Measurements from ENCODE around the gene LMLN.
"Not testable (repeated sequence)": the region's sequence is repeated elsewhere in the genome, so short reads cannot be mapped to it uniquely, and the experiment has no call there.

Gene LMLN

DNA sequence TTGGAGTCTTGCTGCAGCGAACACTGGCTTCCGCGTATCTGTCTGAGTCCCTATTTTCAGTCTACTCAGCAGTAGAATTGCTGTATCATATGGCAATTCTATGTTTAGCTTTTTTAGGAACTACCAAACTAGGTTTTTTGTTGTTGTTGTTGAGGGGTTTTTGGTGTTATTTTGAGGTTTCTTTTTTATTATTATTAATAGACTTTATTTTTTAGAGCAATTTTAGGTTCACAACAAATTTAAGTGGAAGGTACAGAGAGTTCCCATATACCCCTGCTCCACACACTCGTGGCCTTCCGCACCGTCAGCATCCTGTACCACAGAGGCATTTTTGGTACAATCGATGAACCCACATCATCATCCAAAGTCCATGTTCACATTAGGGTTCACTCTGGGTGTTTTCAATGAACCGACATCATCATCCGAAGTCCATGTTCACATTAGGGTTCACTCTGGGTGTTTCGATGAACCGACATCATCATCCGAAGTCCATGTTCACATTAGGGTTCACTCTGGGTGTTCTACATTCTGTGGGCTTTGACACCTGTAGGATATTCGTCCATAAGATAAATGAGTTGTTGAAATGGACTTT, 67.9 kb downstream of the LMLN start:
- no peak for DNase-seq

DNA sequence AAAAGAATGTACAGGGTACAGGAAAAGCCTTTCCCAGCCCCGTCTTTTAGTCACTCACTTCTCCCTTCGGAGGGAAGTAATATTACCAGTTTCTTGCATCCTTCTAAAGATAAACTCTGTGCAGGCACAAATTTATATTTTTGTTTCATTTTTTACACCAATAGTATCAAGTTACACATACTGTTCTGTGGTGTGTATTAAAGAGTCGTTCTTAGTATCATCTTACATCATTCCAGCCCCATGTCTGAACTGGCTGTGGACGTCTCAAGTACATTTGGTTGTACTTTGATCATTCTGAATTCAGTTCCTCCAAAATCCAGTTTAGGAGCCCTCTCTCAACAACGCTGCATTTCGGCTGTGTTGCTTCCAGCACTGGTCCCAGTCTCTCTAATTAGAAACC, 68.7 kb downstream of the LMLN start:
- no peak for DNase-seq

DNA sequence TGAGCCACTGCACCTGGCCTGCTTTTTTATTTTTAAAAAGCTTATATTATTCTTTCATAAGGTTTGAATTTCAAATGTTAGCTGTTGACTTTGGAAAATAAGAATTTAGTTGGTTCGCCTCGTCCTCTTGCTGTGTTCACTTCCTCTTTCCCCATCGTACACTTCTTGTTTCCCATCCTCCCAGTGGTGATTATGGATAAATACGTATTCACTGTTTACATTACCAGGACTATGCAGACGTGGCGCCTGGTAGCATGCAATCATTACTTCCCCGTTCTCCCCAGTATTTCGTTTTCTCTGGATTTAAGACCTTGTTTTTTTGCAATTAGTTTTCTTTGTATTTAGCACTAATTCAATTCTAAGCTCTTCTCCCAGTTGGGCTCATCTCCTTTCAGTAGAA, 70.1 kb downstream of the LMLN start:
- no peak for DNase-seq

DNA sequence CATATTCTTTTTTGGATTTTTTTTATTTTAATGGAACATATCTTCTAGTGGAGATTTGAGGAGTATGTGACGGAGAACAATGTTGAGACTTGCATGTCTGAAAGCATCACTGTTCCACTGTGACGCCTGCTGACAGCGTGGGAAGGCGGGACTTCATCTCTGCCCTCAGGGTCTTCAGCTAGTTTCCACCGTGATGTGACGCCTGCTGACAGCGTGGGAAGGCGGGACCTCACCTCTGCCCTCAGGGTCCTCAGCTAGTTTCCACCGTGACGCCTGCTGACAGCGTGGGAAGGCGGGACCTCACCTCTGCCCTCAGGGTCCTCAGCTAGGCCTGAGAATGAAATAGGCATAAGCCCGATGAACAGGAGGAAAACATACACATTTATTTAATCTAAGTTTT, 70.7 kb downstream of the LMLN start:
- DNase-seq, result no peak

DNA sequence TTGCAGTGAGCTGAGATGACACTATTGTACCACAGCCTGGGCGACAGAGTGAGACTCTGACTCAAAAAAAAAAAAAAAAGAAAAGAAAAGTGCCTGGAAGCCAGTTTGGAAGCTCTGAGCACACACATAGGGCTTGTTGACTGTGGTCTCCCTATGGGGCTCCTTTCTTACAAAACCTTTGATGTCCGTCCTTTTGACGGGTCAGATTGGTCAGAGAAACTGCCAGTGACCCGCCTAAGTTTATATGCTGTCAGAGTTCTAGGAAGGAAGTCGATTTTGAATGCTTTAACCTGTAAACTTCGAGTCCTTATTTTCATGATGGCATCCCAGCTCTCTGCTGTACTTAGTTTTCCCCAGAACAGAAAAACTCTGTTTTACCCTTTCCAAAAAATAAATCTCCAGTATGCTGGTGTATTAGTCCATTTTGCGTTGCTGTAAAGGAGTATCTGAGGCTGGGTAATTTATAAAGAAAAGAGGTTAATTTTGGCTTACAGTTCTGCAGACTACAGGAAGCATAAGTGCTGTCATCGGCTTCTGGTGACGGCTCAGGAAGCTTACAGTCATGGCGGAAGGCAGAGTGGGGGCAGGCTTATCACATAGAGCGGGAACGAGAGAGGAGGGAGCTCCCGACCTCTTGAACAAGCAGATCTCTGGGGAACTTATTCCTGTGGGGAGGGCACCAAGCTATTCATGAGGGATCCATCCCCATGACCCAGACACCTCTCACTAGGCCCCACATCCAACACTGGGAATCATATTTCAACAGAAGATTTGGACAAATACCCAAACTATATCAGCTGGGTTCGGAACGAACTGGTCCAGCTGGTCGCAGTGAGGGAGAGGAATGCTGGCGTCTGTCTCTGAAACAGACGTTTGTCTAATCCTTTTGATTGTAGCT, 72.3 kb downstream of the LMLN start:
- DNase-seq, result no peak

DNA sequence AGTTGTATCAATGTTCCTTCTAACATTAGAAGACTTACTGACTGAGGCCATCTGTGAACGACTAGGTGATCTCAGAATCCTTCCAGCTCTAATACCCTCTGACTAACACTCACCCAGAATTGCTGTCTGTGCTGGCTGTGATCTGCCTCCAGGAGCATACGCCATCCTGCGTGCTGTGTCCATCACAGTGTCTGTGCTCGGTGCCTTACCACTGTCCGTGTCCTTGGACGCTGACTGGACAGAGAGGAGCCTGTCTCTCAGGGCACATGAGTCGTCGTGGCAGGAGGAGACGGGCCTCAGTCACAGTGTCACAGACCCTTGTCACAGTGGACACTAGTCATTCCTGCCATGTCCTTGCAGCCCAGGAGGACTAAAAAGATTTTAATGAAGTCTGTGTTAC, 83.1 kb downstream of the LMLN start:
- DNase-seq, result no peak

DNA sequence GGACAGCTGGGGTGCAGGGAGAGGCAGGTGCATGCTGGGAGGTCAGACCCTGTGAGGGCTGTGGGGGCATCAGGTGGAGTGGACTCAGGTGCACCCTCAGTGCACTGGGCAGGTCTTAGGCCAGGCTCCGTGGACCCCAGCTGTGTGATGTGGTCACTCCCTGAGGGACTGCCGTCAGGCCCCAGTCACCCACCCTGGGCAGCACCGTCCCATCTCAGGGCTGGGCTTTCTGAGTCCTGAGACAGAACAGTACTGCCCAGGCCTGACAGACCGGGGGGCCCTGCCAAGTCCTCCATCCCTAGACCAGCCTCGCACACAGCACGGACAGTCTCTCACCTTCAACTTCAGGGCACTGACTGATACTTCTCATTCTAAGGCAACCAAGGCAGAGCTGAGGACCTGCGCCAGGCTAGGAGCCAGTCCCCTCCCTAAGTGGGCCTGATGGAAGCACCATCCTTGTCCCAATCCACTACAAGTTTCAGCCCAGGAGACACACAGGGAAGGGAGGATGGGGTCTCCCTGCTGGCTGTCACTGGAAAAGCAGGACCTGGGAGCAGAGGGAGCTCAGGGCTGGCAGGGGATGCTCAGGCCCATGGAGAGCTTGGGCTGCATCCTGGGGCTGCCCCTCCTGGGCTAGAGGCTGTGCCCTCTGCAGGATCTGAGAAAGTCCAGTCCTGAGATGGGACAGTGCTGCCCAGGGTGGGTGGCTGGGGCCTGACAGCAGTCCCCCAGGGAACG, 86.3 kb downstream of the LMLN start:
- DNase-seq, result no peak

DNA sequence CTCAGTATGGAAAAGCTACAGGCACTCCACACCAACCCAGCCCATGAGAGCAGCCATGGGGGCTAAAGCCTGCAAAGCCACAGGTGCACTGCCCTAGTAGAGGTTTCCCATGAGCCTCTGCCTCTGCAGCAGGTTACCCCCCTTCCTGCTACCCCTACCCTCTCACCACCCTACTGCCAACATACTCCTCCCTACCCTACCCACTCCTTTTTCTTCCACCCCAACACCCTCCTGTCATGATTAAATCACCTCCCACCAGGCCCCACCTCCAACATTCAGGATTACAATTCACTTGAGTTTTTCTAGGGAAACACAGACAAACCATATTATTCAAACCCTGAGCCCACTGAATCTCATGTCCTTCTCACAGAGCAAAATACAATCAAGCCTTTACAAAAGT, 88.4 kb downstream of the LMLN start:
- DNase-seq, result no peak

DNA sequence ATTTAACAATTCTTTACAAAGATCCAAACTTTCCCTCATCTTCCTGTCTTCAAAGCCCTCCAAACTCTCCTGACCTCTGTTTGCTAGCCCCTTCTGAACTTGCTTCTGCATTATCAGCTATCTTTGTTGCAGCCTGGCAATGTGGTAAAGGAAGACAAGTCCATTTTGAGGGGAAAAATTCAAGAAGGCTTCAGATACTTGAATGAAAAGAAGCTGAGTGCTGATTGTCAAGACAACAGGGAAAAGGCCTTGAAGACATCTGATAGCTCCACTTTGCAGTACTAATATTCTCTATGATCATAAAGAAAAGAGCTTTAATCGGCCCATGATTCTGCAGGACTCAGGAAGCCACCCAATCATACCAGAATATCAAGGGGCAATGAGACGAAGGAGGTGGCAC, 91.8 kb downstream of the LMLN start:
- DNase-seq, result no peak

DNA sequence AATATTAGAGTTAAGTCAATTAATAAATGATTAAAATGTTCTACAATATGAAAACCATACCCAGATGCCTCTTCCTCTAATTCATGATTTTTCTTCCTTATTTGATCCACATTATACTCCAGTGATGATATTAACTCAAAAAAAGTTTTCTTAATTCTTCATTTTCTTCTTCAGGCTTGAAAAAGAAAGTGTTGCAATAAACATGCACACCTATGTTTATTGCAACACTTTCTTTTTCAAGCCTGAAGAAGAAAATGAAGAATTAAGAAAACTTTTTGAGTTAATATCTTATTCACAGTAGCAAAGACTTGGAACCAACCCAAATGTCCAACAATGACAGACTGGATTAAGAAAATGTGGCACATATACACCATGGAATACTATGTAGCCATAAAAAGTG, 93.4 kb downstream of the LMLN start:
- not testable (repeated sequence) for DNase-seq

DNA sequence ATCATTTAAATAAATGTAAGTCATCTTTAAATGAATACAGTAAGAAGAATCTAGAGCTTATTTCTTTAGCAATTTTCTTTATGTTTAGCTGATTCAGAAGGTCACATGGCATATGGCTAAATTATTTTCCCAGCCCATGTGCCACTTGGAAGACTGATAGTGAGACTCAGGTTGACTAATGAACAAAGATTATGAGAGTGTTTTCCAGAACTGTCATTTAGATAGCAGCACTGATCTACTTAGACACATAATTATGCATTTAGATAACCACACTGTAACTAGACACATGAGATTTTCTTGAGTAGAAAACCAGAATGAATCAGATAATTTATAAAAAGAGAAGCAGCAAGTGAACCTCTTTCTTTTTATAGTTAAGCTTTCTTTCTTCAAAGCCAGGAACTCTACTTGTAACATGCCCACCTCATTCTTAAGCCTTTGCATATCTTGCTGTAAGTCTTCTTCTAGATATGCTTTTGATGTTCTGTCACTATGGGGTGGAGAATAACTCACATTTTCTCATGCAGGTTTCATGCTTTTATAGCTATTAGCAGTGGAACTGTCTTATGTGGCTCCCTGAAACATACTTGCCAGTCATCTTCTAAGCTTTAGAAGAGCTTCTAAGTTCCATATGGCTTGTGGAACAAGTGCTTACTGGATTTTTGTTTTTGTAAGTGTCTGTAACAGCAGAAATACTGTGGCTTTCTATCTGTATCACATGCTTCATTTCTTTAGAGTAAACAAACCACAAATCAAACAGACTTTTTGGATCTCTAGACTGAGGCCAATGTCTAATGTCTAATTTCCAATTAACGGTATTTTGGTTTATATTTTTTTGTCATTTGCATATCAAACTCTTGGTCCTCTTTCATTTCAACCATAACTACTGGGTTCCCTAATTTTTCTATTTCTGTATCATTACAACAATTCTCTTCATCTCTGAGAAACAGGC, 101.4 kb downstream of the LMLN start:
- no peak for DNase-seq

DNA sequence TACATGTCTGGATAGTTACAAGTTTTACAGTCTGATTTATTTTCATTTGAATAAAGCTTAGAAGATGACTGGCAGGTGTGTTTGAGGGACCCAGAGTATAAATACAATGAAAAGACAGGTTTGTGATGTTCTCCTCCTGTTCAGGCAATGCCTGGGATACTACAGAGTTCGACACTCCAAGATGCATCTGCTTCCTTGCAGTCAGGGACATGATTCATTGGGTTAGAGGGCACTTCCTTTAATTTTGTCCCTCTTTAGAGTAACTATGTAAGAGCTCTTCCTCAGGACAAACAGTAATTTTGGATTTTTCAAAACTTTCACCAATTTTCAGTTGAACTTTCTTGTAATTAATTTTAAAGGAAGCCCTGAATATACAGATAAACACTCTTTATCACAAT, 102.0 kb downstream of the LMLN start:
- DNase-seq, result no peak

DNA sequence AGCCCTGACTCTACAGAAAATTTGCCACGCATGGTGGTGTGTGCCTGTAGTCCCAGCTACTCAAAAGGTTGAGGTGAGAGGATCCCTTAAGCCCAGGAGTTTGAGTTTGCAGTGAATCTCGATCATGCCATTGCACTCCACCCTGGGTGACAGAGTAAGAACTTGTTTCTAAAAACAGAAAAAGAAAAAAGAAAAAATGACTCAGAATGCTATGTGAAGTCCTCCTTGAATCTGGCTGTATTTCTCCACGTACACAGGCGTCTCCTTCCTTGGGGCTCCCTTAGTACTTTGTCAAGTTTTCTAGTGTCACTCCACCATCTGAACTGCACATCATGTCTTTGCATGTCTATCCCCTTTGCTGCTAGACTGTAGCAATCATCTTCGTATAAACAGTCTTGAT, 104.4 kb downstream of the LMLN start:
- DNase-seq, result no peak

DNA sequence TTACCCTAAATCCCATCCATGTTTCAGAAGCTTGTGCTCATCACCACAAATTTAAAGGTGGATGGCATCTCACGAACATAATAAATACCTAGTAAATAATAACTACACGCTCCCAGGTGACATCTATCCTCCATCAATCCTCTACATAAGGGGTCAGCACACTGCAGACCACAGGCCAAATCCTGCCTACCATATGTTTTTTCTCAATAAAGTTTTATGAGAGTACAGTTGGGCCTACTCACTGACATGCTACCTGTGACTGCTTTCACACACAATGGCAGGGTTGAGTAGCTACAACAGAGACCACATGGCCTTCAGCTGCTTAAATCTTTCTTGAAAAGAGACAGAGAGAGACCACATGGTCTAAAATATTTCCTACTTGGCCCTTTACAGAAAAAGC, 105.9 kb downstream of the LMLN start:
- no peak for DNase-seq

DNA sequence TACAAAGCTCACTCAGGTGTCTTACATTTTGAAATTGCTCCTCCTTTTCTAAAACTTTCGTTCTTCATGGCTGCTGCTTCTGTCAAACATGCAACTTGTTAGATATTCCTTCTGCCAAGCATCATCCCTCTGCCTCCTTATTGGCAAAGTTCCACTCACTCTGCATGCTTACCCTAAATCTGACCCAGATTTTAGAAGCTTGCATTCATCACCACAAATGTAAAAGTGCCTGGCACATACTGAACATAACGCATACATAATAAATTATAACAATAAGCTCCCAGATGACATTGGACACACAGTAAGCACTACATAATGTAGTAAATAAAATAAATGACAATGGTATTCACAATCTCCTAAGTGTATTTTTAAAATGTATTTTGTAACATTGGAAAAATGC, 107.4 kb downstream of the LMLN start:
- no peak for DNase-seq

DNA sequence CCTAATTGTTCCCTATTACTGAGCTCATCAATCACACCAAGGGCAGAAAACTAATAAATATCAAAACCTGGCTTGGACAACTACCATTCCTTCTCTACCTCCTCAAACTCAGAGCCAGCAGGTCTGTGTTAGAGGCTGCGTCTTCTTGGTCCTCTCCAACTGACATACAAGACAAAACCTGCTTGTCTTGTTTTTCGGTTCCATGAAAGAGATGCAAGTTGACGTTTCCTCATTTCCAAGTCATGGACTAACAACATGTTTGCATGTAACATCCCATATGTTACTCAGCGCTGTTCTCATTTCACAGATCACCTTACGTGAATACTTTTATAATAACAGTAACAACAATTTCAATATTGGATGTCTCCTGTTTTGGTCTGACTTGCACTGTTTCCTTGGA, 110.9 kb downstream of the LMLN start:
- no peak for DNase-seq

DNA sequence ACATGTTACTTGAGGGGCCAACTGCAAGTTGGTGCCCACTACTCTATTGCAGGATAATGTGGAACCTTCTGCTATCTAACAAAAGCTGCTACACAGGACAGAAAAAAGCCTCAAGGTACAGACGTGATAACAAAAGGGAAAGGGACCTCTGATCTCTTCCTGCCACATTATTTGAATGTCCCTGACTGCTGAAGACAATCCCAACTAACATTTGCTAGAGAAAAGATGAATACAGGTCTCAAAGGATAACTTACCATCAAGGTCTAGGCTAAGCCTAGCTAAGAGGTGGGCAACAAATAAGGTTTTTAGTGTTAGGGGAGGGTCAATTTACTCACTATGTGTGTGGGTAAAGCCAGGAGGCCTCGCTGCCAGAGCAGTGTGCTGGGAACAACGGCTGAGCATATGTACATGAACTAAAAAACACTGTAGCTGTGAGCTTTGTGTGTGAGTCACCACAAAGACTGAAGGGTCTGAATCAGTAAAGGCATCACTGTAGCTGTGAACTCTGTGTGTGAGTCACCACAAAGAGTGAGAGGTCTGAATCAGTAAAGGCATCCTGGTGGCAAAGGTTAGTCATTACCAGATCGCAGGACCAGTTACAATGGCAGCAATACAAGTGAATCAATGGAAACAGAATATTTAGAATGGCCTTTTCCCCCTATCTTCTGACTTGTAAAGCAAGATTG, 111.7 kb downstream of the LMLN start:
- DNase-seq, result peak; percentile 51

DNA sequence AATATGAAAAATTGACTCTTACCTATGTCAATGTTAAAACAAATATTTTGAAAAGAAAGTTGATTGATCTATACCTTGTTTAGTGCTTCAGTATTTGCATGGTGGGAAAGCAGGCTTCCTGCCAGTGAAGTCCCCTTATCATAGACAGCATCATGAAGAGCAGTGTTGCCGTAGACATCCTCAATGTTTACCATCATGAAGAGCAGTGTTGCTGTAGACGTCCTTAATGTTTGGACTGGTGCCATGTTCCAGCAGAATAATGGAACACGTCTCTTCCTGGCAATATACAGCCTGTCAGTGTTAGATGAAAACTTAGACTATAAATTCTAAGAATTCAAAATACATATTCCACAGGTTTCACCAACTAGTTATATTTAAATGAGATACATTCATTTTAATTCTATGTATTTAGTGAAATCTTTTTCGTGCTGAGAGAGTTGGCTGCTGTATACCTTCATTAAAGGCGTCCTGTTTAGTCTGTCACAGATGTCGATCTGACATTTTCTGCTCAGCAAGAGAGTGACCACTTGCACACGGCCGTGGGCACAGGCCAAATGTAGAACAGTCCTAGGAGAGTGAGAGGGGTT, 116.8 kb downstream of the LMLN start:
- no peak for DNase-seq

DNA sequence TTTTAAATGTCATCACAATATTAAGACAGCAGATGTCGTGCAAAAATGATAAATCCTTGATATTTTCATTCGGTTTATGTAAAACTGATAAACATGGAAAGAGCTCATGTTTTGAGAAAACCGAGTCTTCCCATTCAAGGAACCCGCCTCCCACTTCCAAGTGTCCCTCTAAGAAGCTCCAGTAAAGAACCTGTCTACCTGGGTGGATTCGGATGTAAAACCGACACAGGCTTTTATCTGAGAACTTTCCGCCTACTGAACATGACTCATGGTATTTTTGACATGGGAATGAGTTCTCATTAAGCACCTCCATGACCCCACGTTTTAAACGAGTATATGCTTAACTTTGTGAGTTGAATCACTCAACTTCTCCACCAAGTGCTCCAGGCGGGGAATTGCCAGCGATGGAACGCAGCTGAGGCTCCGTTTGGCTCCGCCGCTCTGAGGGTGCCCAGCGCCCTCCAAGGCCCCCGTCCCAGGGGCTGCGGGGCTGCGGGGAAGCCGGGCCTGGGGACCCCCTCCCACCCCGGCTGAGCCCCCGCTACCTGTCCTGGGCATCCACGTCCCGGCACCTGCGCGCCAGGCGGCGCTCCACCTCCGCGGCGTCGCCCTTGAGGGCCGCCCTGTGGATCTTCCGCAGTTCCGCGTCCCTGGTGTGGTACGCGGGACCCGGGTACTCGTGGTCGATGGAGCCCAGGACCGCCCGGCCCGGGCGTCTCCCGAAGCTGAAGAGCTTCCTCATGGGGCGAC, 119.9 kb downstream of the LMLN start:
- no peak for DNase-seq

DNA sequence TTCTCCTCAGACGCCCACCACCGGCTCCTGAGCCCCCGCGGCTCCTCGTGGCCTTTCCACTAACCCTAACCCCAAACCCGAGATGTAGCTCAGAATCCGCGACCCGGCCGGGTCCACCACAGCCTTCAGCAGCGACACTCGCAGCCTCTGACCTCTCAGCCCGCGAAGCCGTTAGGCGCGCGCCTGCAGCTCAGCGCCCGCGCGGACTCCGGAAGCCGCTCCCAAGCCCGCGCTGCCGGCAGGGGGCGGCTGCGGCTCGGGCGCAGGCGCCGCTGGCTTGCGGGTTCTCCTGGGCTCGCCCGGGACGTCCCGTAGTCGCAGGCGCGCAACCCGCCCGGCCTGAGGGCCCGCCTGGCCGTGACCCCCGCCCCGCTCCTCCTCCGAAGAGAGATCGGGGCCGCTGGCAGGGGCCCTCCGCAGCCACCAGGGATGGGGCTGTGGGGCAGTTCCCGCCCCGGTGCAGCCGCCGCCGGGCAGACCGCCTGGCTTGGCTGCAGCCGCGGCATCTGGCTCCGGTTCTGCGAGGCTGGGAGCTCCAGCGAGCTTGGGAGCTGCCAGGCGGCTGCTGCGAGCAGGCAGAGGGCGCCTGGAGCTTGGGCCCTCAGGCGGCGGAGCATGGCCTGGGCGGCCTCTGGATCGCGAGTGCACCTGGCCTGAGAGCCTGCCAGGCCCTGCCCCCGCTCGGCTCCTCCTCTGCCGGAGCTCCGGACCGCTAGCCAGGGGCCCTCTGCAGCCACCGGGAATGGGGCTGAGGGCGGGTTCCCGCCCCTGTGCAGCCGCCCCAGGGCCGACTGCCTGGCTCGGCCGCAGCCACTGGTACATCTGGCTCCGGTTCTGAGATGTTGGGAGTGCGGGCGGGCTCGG, 120.7 kb downstream of the LMLN start:
- DNase-seq, result no peak
